Progenitor cell of endocrine pancreas (in vitro differentiated cells): ENCODE measurements around the gene GSE1. TPM values are rescaled to one million over a fixed set of nuclear protein-coding genes. Genes with fewer than 3 reads are reported as not detected.

Experiments used
- DNase-seq: peaks from one replicate; pipeline ENCODE4 v3.0.0; 2021; ENCODE audit warnings: low spot score; ENCODE audit not compliant: unreplicated experiment
- H3K27ac Mint-ChIP-seq: 2 replicates; pipeline ENCODE4 v1.8.0; 2021; ENCODE audit warnings: mild to moderate bottlenecking, moderate library complexity, mixed read lengths
- H3K27me3 Mint-ChIP-seq: 2 replicates; pipeline ENCODE4 v1.8.0; 2021; ENCODE audit warnings: mixed read lengths
- H3K36me3 Mint-ChIP-seq: 2 replicates; pipeline ENCODE4 v1.8.0; 2022; ENCODE audit warnings: mixed read lengths; ENCODE audit not compliant: insufficient read depth
- H3K4me1 Mint-ChIP-seq: 2 replicates; pipeline ENCODE4 v1.8.0; 2021; ENCODE audit warnings: low read depth, mixed read lengths
- H3K4me3 Mint-ChIP-seq: 2 replicates; pipeline ENCODE4 v1.8.0; 2021; ENCODE audit warnings: low read depth, mild to moderate bottlenecking, moderate library complexity, mixed read lengths
- H3K9me3 Mint-ChIP-seq: 2 replicates; pipeline ENCODE4 v1.8.0; 2021; ENCODE audit warnings: low read depth, mixed read lengths
- total RNA-seq: library from RNA; stranded (reverse); gene quantifications from 2 replicates; pipeline ENCODE4 v1.2.1, GENCODE V29; 2021
- TF ChIP-seq, protein P1 (sequence below): fragments of 200-600 bp; sonication (generic); IDR thresholded peaks from one replicate; pipeline ENCODE4 v1.5.0; 2021; ENCODE audit warnings: antibody characterized with exemption, mild to moderate bottlenecking; ENCODE audit not compliant: unreplicated experiment

Gene GSE1
- total RNA-seq, 1 donor from 2014 or later = 136 TPM

- H3K27ac Mint-ChIP-seq = no peak overlapping the region
- TF ChIP-seq, protein P1, sequence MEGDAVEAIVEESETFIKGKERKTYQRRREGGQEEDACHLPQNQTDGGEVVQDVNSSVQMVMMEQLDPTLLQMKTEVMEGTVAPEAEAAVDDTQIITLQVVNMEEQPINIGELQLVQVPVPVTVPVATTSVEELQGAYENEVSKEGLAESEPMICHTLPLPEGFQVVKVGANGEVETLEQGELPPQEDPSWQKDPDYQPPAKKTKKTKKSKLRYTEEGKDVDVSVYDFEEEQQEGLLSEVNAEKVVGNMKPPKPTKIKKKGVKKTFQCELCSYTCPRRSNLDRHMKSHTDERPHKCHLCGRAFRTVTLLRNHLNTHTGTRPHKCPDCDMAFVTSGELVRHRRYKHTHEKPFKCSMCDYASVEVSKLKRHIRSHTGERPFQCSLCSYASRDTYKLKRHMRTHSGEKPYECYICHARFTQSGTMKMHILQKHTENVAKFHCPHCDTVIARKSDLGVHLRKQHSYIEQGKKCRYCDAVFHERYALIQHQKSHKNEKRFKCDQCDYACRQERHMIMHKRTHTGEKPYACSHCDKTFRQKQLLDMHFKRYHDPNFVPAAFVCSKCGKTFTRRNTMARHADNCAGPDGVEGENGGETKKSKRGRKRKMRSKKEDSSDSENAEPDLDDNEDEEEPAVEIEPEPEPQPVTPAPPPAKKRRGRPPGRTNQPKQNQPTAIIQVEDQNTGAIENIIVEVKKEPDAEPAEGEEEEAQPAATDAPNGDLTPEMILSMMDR = no peak
- H3K4me1 Mint-ChIP-seq = peaks cover 4% of the 10 kb centered on the region
- H3K4me3 Mint-ChIP-seq = no peak overlapping the region
- H3K36me3 Mint-ChIP-seq = no peaks in the 10 kb centered on the region
- DNase-seq = no peak
- H3K9me3 Mint-ChIP-seq = no peaks in the 10 kb centered on the region
- H3K27me3 Mint-ChIP-seq = no peaks in the 10 kb centered on the region
Measured at GRCh38 chr16:85635545-85636140, 22.5 kb downstream of the GSE1 start.

DNA sequence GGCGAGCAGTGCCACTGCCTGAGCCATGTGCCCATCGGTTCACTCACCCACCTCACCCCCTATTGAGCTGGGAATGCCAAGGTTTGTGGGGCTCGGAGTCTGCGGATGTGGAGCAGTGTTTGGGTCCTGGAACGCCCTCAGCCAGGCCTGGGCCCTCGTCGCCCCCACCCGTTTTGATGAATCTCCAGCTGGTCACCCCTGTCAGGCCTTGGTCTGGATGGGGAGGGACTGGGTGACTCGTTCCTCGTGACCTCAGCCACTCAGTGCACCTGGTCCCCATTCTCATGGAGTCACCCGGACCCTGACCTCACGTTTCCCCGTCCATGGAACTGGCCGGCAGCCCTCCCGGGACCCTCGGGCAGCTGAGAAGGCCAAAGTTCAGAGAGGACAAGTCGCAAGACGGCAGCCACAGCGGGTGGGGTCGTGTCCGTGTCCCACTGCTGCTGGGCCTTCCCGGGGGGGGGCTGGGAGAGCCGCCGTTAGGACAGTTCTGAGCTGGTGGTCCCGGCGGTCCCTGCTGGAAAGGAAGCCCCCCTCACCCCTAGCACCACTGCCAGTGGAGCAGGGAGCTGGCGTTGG is 23.2 kb downstream of the GSE1 start:
- Mint-ChIP-seq H3K9me3 (no peaks in the 10 kb centered on the region), H3K36me3 (no peaks in the 10 kb centered on the region), H3K4me1 (peaks cover 4% of the 10 kb centered on the region), H3K27ac (no peak overlapping the region), H3K27me3 (no peaks in the 10 kb centered on the region), H3K4me3 (no peak overlapping the region)
- no peak for DNase-seq
- TF ChIP-seq, protein P1 = no peak

- no peaks in the 10 kb centered on the region for H3K9me3 Mint-ChIP-seq
- TF ChIP-seq, protein P1 = no peak
- H3K27me3 Mint-ChIP-seq = no peaks in the 10 kb centered on the region
- DNase-seq = no peak
- H3K36me3 Mint-ChIP-seq = no peaks in the 10 kb centered on the region
- H3K4me3 Mint-ChIP-seq = no peak overlapping the region
- peaks cover 3% of the 10 kb centered on the region for H3K4me1 Mint-ChIP-seq
- no peak overlapping the region for H3K27ac Mint-ChIP-seq
Measured at GRCh38 chr16:85637061-85637807, 24.1 kb downstream of the GSE1 start.

GRCh38 chr16:85637808-85638647 is 24.9 kb downstream of the GSE1 start:
- H3K27me3 Mint-ChIP-seq = no peaks in the 10 kb centered on the region
- peaks cover 2% of the 10 kb centered on the region for H3K4me1 Mint-ChIP-seq
- H3K27ac Mint-ChIP-seq = no peak overlapping the region
- TF ChIP-seq, protein P1 = no peak
- H3K36me3 Mint-ChIP-seq = no peaks in the 10 kb centered on the region
- H3K9me3 Mint-ChIP-seq = no peaks in the 10 kb centered on the region
- H3K4me3 Mint-ChIP-seq = no peak overlapping the region
- no peak for DNase-seq

DNA sequence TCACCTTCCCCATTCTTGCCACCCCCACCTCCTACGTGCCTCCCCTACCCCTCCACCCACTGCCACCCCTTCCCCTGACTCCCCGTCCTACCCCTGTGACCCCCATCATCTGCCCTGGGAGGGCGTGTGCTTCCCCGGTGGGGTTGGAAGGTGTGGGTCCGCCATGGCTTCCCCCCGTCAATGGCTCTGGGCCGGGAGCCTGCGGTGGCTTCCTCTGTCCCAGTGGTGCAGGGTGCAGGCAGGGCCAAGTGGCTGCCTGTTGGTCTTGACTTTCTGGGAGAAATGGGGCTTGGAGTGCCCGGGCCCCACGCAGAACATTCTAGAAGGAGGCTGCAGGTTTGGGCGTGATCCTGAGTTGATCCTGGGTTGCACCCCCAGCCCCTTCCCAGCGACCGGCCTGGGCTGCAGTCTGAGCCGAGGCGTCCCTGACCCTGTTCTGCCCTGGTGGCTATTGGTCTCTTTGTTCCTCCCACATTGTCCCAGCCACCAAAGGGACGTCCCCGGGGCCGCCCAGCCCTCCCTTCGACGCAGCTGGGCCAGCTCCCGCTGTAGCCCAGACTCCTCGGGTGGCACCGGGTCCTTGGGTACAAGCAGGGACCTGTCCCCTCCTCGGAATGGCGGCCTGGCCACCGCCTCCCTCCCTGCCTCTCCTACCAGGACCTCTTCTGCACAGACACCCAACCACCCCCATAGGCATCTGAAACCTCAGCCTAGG is 25.7 kb downstream of the GSE1 start:
- Mint-ChIP-seq H3K4me3 (no peak overlapping the region), H3K9me3 (no peaks in the 10 kb centered on the region), H3K4me1 (peaks cover 2% of the 10 kb centered on the region), H3K27ac (peak overlapping the region; percentile 29), H3K36me3 (no peaks in the 10 kb centered on the region), H3K27me3 (no peaks in the 10 kb centered on the region)
- no peak for DNase-seq
- TF ChIP-seq, protein P1 = no peak
